ENCODE measurements around the gene RAB7B. TPM values are rescaled to one million over a fixed set of nuclear protein-coding genes. Genes with fewer than 3 reads are reported as not detected.

RAB7B gene
- total and polyA plus RNA-seq, 2 of the 13 experiments (the other 11 are each of a cell fraction or from before 2014, with no cell fraction given): 0.05 to 0.46 TPM

- TF ChIP-seq ZIK1 (CRISPR knock-in tag; IDR thresholded peaks at IDR 0.05; ENCODE audit: borderline replicate concordance, low read depth): no peak
- TF ChIP-seq XRCC5 (optimal IDR thresholded peaks at IDR 0.05; ENCODE audit: low read length): peak; percentile 85
- TF ChIP-seq POGZ (CRISPR knock-in tag; IDR thresholded peaks at IDR 0.05): peak; percentile 52; the same call in 1 of the 2 replicates
- TF ChIP-seq DMAP1 (CRISPR knock-in tag; IDR thresholded peaks at IDR 0.05): peak; percentile 52; the same call in 1 of the 2 replicates
- TF ChIP-seq ZFP41 (CRISPR knock-in tag; IDR thresholded peaks at IDR 0.05; ENCODE audit: borderline replicate concordance): no peak
- TF ChIP-seq RBM39 (IDR thresholded peaks at IDR 0.05; ENCODE audit: low read depth, low read length, poor library complexity, severe bottlenecking): no peak
- no peak for TF ChIP-seq THYN1 (CRISPR knock-in tag; IDR thresholded peaks at IDR 0.05; ENCODE audit: borderline replicate concordance, low read depth)
- TF ChIP-seq RXRA (CRISPR knock-in tag; IDR thresholded peaks at IDR 0.05): 0 out of 2 replicates have a peak, but pooled peaks have one; percentile 45
- 0 out of 2 replicates have a peak, but pooled peaks have one; percentile 57 for TF ChIP-seq ZNF414 (CRISPR knock-in tag; IDR thresholded peaks at IDR 0.05)
- no peak; the same call in 1 of the 2 replicates for TF ChIP-seq ZNF788 (CRISPR knock-in tag; IDR thresholded peaks at IDR 0.05; ENCODE audit: borderline replicate concordance)
- TF ChIP-seq SPEN (CRISPR knock-in tag; IDR thresholded peaks at IDR 0.05; ENCODE audit: low read depth): 0 out of 2 replicates have a peak, but pooled peaks have one; percentile 44
- TF ChIP-seq REPIN1 (CRISPR knock-in tag; IDR thresholded peaks at IDR 0.05; ENCODE audit: borderline replicate concordance, low read depth): no peak
- TF ChIP-seq RARG (CRISPR knock-in tag; IDR thresholded peaks at IDR 0.05; ENCODE audit: low read depth): no peak
- no peak for TF ChIP-seq ZBTB14 (CRISPR knock-in tag; IDR thresholded peaks at IDR 0.05)
- TF ChIP-seq ZBTB40 (IDR thresholded peaks at IDR 0.05): no peak
- TF ChIP-seq ZBTB40 (CRISPR knock-in tag; IDR thresholded peaks at IDR 0.05): no peak
- no peak for TF ChIP-seq ATF1 (CRISPR knock-in tag; IDR thresholded peaks at IDR 0.05)
Measured at GRCh38 chr1:206048582-206048981, 45.4 kb upstream of the RAB7B start (continued).
